NK-92 (cell line): ENCODE measurements around the gene ACADL.
A peak's percentile ranks its signal among the peaks of the same experiment; 100 is the strongest.

Source experiments
- DNase-seq: peaks from one replicate; lab custom pipeline; 2025; ENCODE audit not compliant: unreplicated experiment; lab: John Stamatoyannopoulos, UW

The ACADL gene

GRCh38 chr2:210170446-210171303, 54.6 kb downstream of the ACADL start:
- peak; percentile 91 for DNase-seq

GRCh38 chr2:210170196-210170445, 55.1 kb downstream of the ACADL start:
- DNase-seq = no peak

- no peak for DNase-seq
Measured at GRCh38 chr2:210169516-210170195, 55.6 kb downstream of the ACADL start.

DNA sequence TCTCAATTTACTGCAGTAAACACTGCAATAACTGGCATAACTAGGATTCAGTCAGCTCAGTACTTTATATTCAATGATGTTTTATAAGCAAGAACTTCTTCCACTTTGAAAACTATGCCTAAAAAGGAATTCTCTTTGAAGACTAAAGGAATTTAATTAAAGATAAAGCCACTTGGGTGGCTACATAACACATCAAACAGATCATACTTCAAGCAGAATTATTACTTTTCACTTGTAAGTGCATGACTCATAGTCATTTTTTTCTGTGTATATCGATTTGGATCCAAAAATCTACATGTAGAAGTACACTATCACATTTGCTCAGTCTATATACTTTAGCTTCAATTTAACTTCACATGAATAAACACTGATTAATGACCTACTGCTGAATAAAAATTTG, 58.0 kb downstream of the ACADL start:
- DNase-seq = no peak

GRCh38 chr2:210162466-210163124, 62.7 kb downstream of the ACADL start:
- no peak for DNase-seq

GRCh38 chr2:210159059-210159458, 66.2 kb downstream of the ACADL start:
- no peak for DNase-seq

DNA sequence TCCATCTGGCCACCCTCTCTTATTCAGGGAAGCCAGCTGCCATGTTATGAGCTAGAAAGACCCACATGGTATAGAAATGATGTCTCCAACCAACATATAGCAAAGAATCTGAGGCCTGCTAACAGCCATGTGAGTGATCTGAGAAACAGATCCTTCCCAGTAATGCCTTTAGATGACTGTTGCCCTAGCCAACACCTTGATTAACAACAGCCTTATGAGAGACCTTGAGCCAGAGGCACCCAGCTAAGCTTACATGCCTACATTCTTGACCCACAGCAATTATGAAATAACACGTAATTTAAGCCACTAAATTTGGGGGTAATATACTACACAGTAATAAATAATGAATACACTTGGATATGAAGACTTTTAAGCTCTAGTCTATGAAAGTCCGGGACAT, 67.0 kb downstream of the ACADL start:
- no peak for DNase-seq

- no peak for DNase-seq
Measured at GRCh38 chr2:210157526-210157925, 67.7 kb downstream of the ACADL start.

GRCh38 chr2:210147614-210148013, 77.6 kb downstream of the ACADL start:
- DNase-seq = no peak
